Heart left ventricle (tissue), 16 donors: ENCODE measurements around the gene PTPN13. TPM values are rescaled to one million over a fixed set of nuclear protein-coding genes. Genes with fewer than 3 reads are reported as not detected.
A peak's percentile ranks its signal among the peaks of the same experiment; 100 is the strongest.

ENCODE experiments used
- ATAC-seq, 4 donors: fragments of 200-7000 bp; cut with Tn5 transposase; one replicate each; pipeline ENCODE4 v1.9.1; 2020 to 2022; ENCODE audit warnings: moderate library complexity in 4 of 4, mild to moderate bottlenecking in 3 of 4, moderate number of reproducible peaks in 1 of 4
- DNase-seq, 5 donors: peaks; one replicate each; pipeline ENCODE4 v3.0.0-alpha.2; 2020
- H3K27ac ChIP-seq, 12 donors: fragments of 200-600 bp; sonication (generic) in 4 of 12; one replicate each; pipeline versions ENCODE4 v1.5.0 to v1.8.0; 2016 to 2022; ENCODE audit warnings: mild to moderate bottlenecking in 2 of 12
- H3K27me3 ChIP-seq, 9 donors: fragments of 200-600 bp; sonication (generic) in 2 of 9; one replicate each; pipeline versions ENCODE4 v1.5.1 to v1.8.0; 2016 to 2022; ENCODE audit warnings: mild to moderate bottlenecking in 3 of 9
- H3K36me3 ChIP-seq, 9 donors: fragments of 200-600 bp; sonication (generic) in 2 of 9; one replicate each; pipeline versions ENCODE4 v1.5.0 to v1.8.0; 2018 to 2022; ENCODE audit warnings: mild to moderate bottlenecking in 2 of 9
- H3K4me1 ChIP-seq, 12 donors: fragments of 200-600 bp; sonication (generic) in 4 of 12; one replicate each; pipeline versions ENCODE4 v1.5.0 to v1.8.0; 2016 to 2022; ENCODE audit warnings: mild to moderate bottlenecking in 3 of 12
- H3K4me3 ChIP-seq, 12 donors: fragments of 200-600 bp; sonication (generic) in 4 of 12; one replicate each; pipeline versions ENCODE4 v1.5.0 to v1.8.0; 2017 to 2022; ENCODE audit warnings: mild to moderate bottlenecking in 9 of 12, moderate library complexity in 4 of 12
- H3K9me3 ChIP-seq, 12 donors: fragments of 200-600 bp; sonication (generic) in 4 of 12; one replicate each; pipeline versions ENCODE4 v1.5.0 to v1.8.0; 2016 to 2022; ENCODE audit warnings: mild to moderate bottlenecking in 1 of 12
- POLR2A ChIP-seq, 2 donors: fragments of 450-650 bp; IDR thresholded peaks; one replicate each; pipeline ENCODE4 v1.6.1; 2017; ENCODE audit warnings: antibody characterized with exemption in 2 of 2, mild to moderate bottlenecking in 2 of 2, moderate library complexity in 2 of 2
- WGBS, 4 donors: extraction: QIAGEN DNeasy Blood & Tissue Kit in 2 of 4; methylation state at CpG; one replicate each; pipeline versions ENCODE4 v1.1.5 to v1.1.7; 2013 to 2018; 5-methylcytosine and 5-hydroxymethylcytosine counted together
- intact Hi-C, 10 donors: fragments of 100-400 bp; cut with DNase I; formaldehyde crosslinking; loops; one replicate each; pipeline versions ENCODE4 v1.11.1 to v1.14.2; 2022
- polyA plus RNA-seq, 2 donors: library from polyadenylated mRNA; stranded (reverse); fragments of 200-250 nt; gene quantifications; one replicate each; pipeline ENCODE4 v1.2.3, GENCODE V29; 2013
- total RNA-seq, 9 donors: library from RNA; depleted of rRNA in 2 of 9; stranded (reverse); fragments of >200 nt in 2 of 9; fragmentation: NEBNext Ultra II Directional in 3 of 9; extraction: Animal tissue kit (Norgen Biotek cat#: 25700) in 3 of 9; gene quantifications; one replicate each; pipeline versions ENCODE4 v1.1.0 to v1.2.4, GENCODE V29; 2016 to 2023
- TF ChIP-seq, protein P1 (sequence below), 12 donors: fragments of 200-600 bp; sonication (generic) in 4 of 12; IDR thresholded peaks; one replicate each; pipeline versions ENCODE4 v1.5.0 to v1.8.0; 2018 to 2022; ENCODE audit warnings: antibody characterized with exemption in 12 of 12, mild to moderate bottlenecking in 5 of 12
- donor health status: ischemic (EF 13 %, LVEDD 7.1; RV severe dilation, severe dysfunction).
- donor health status: healthy with polysubstance abuse.
- donor health status: DM: no; HTN: yes; CAD: no.
- donor health status: DM: no; HTN: no; CAD: no.
- donor health status: ischemic (EF 25% LVEDD 6.9; RV normal size, moderate dysfunction).
- donor health status: ischemic (EF 25% LVEDD 5.7; RV mildly dilated, moderate dysfunction).
- donor health status: healthy.
- donor health status: DM: yes; HTN: yes; CAD: no.
- donor health status: ischemic (EF 35%, LVEDD 5.7; RV mildly dilated, moderate dysfunction).
- donor health status: nonischemic (EF 11% LVEDD 7.7; RV severe dilation, severe dysfunction).
- donor health status: DM: yes; HTN: yes; CAD: no.
- donor health status: PGD.
- donor health status: ischemic (EF 29% LVEDD 5.4; RV normal size, mild dysfunction).
- donor health status: nonischemic (EF 23%, LVEDD 6.1; RV moderate dilation, normal function).

Gene PTPN13
- total and polyA plus RNA-seq, 11 donors = 0.60 to 14.3 (median 3.6) TPM

DNA sequence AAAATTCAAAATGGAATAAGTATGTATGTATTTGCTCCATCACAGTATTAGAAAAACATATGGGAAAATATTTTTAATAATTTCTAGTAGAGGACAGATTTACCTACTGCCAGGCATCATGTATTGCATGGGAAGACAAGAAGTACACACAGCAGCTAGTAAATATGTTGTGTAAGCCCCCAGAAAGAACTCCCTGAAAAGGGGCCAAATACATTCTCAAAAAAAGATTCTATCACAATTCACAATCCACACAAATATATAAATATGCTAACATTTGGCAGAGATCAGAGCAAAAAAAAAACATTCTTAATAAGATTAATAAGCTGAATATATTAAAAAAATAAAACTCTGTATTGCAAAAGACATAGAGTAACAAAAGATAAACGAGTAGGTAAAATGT lies 227.0 kb downstream of the PTPN13 start:
- H3K36me3 ChIP-seq = peaks cover 0 to 18% (median 0%) of the 10 kb centered on the region in 9 donors
- no peak overlapping the region for H3K4me3 ChIP-seq
- H3K9me3 ChIP-seq = no peaks in the 10 kb centered on the region
- H3K27me3 ChIP-seq = no peaks in the 10 kb centered on the region
- peaks cover 0 to 6% (median 0%) of the 10 kb centered on the region in 12 donors for H3K4me1 ChIP-seq
- DNase-seq (no peak), ATAC-seq (no peak)
- intact Hi-C loops = no loop called here
- WGBS, 4 donors = 60 to 82% (median 74%) methylated on average over 1 of the region's 1 CpG
- TF ChIP-seq, protein P1, sequence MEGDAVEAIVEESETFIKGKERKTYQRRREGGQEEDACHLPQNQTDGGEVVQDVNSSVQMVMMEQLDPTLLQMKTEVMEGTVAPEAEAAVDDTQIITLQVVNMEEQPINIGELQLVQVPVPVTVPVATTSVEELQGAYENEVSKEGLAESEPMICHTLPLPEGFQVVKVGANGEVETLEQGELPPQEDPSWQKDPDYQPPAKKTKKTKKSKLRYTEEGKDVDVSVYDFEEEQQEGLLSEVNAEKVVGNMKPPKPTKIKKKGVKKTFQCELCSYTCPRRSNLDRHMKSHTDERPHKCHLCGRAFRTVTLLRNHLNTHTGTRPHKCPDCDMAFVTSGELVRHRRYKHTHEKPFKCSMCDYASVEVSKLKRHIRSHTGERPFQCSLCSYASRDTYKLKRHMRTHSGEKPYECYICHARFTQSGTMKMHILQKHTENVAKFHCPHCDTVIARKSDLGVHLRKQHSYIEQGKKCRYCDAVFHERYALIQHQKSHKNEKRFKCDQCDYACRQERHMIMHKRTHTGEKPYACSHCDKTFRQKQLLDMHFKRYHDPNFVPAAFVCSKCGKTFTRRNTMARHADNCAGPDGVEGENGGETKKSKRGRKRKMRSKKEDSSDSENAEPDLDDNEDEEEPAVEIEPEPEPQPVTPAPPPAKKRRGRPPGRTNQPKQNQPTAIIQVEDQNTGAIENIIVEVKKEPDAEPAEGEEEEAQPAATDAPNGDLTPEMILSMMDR (IDR thresholded peaks at IDR 0.05) = no peak
- TF ChIP-seq POLR2A (IDR thresholded peaks at IDR 0.05) = no peak
- no peak overlapping the region for H3K27ac ChIP-seq

DNA sequence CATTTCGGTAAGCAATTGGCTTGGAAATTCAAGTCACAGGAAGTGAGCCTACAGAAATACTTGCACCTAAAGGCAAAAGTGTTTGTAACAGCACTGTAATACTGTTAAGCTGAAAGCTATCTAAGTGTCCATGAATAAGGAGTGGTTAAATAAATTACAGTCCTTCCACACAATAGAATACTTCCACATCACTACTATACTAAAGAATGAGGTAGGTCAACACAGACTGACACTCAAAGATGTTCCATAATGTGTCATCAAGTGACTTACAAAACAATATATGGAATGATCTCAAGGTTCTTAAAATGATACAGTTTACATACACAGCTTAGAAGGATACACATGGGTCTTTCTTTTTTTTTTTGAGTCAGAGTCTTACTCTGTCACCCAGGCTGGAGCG lies 228.0 kb downstream of the PTPN13 start:
- Histone ChIP-seq H3K9me3 (no peaks in the 10 kb centered on the region), H3K27me3 (no peaks in the 10 kb centered on the region), H3K4me3 (no peak overlapping the region), H3K4me1 (peaks cover 0 to 1% (median 0%) of the 10 kb centered on the region in 12 donors), H3K36me3 (peaks cover 0 to 18% (median 0%) of the 10 kb centered on the region in 9 donors), H3K27ac (no peak overlapping the region)
- WGBS, 4 donors = 85 to 95% (median 91%) methylated on average over 2 of the region's 2 CpGs
- ATAC-seq (no peak), DNase-seq (no peak)
- TF ChIP-seq, protein P1 (IDR thresholded peaks at IDR 0.05) = no peak
- no peak for TF ChIP-seq POLR2A (IDR thresholded peaks at IDR 0.05)
- intact Hi-C loops = no loop called here

DNA sequence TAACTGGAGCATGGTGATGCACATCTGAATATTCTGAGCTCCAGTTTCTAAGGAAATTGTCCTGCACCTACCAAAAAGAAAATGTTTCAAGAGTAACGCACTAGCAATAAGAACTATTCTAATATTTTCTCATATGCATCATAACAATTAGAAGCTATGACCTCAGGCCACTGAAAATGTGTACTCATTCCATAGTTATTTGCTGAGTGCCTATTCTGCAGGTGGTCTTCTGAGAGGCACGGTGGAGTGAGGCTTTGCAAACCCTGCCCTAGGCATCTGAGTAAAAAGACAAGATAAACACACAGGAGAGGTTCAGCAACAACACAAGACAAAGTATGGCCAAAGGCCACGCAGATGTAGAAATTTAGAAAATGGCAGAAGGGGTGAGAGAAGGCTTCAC lies 231.4 kb downstream of the PTPN13 start:
- DNase-seq (no peak), ATAC-seq (no peak)
- Histone ChIP-seq H3K4me1 (no peaks in the 10 kb centered on the region), H3K27ac (no peak overlapping the region), H3K9me3 (peaks cover 0 to 6% (median 0%) of the 10 kb centered on the region in 12 donors), H3K4me3 (no peak overlapping the region), H3K36me3 (peaks cover 0 to 34% (median 0%) of the 10 kb centered on the region in 9 donors), H3K27me3 (no peaks in the 10 kb centered on the region)
- 81 to 85% (median 83%) methylated on average over 3 of the region's 3 CpGs for WGBS, 4 donors
- TF ChIP-seq POLR2A (IDR thresholded peaks at IDR 0.05) = no peak
- TF ChIP-seq, protein P1 (IDR thresholded peaks at IDR 0.05) = no peak
- intact Hi-C loops = no loop called here

DNA sequence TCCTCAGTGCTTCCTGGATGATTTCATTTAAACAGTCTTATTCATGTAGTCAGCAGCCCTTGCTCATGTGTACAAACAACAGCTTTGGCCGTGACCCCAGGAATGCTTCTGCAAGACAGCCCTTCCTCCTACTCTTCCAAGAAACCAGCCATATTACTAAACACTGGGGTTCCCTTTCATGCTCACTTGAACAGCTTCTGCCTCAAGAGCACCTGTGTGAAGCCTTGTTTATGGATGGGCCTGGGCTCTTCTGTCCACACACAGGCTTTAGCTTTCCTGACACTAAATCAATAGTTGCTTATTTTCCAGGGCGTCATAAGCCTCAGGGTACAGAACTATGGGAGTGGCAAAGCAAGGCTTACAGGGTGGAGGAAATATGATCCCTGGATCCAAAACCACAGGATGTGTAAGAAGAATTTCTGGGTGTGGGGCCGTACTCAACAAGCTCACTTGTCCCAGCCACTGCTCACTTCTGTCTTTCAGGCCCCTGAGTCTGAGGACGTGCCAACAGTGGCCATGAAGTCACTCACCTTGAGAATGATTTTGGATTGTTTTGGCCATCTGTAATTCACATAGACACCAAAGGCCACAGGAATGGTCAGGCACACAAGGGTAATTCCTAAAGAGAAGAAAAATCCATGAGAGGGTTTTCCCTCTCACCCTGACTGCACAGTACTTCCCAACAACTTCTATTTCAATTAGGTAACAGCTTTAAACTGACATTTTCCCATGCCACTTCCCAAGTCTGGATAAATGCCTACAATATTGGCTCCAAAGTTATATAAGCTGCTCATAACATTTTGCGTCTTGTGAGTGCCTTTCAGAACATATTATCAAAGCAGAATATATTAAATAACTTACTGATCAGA lies 237.4 kb downstream of the PTPN13 start:
- no peak overlapping the region for H3K4me3 ChIP-seq
- H3K4me1 ChIP-seq = no peaks in the 10 kb centered on the region
- DNase-seq = no peak
- H3K9me3 ChIP-seq = peaks cover 0 to 6% (median 0%) of the 10 kb centered on the region in 12 donors
- TF ChIP-seq, protein P1 (IDR thresholded peaks at IDR 0.05) = no peak
- no peak for TF ChIP-seq POLR2A (IDR thresholded peaks at IDR 0.05)
- H3K27me3 ChIP-seq = no peaks in the 10 kb centered on the region
- intact Hi-C loops = no loop called here
- WGBS, 4 donors = 82 to 91% (median 86%) methylated on average over 5 of the region's 5 CpGs
- peaks cover 0 to 20% (median 0%) of the 10 kb centered on the region in 9 donors for H3K36me3 ChIP-seq
- H3K27ac ChIP-seq = no peak overlapping the region
- ATAC-seq = peak in 2 of 4 donors; percentile 33 to 39
